ENCODE results near the gene SERP1. TPM values are rescaled to one million over a fixed set of nuclear protein-coding genes. Genes with fewer than 3 reads are reported as not detected.

SERP1 gene
- total and polyA plus RNA-seq, 2 experiments from 2014 or later = 176 to 194 TPM

DNA sequence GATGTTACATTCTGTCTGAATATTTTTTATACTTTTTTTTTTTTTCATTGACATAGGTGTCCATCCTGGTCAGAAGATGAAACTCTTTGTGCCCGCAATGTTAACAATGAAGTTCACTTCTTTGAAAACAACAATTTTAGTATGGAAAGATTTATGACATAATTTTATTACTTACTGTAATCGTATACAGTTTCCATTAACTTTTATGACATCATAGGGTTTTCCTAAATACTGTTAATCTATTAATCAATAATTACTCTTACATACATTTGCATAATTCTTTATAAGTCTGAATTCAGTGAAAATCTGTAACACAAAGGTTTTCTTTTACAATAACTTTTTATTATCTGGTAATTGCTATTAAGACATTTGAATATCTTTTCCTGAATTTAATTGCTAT, 17.9 kb upstream of the SERP1 start:
- TF ChIP-seq EZH2phosphoT487 (IDR thresholded peaks at IDR 0.05; ENCODE audit: insufficient read depth, low read depth) (no peak), EZH2 (IDR thresholded peaks at IDR 0.05; ENCODE audit: insufficient read depth, poor library complexity, severe bottlenecking) (no peak)
- peaks cover 55% of the 10 kb centered on the region for H3K36me3 ChIP-seq (ENCODE audit: low read depth)
- no peak overlapping the region for H3K4me2 ChIP-seq (ENCODE audit: unreplicated experiment)
- H3K27ac ChIP-seq = no peak overlapping the region
- in situ Hi-C loops (cut with MboI) = no loop called here
- DNase-seq = no peak
- no peaks in the 10 kb centered on the region for H3K27me3 ChIP-seq (replicated peaks; ENCODE audit: insufficient read depth)
- H3K9me3 ChIP-seq (ENCODE audit: low read depth) = no peaks in the 10 kb centered on the region
- no peaks in the 10 kb centered on the region for H4K20me1 ChIP-seq (ENCODE audit: insufficient read depth)
- H2AFZ ChIP-seq = no peak overlapping the region
- H3K4me1 ChIP-seq (ENCODE audit: insufficient read depth) = no peaks in the 10 kb centered on the region
- no peaks in the 10 kb centered on the region for H3K9me2 ChIP-seq (ENCODE audit: insufficient read depth)
- no peaks in the 10 kb centered on the region for H3F3A ChIP-seq (ENCODE audit: insufficient read depth)
- H3K9ac ChIP-seq = no peak overlapping the region
- WGBS, 2 experiments (ENCODE audit: low coverage in 1 of 2, low lambda C conversion rate in 2 of 2, missing lambda C conversion rate in 2 of 2) = 97% methylated on average over 2 of the region's 2 CpGs
- H3K79me2 ChIP-seq (ENCODE audit: insufficient read depth) = peaks cover 32% of the 10 kb centered on the region
- no peak overlapping the region for H3K4me3 ChIP-seq

DNA sequence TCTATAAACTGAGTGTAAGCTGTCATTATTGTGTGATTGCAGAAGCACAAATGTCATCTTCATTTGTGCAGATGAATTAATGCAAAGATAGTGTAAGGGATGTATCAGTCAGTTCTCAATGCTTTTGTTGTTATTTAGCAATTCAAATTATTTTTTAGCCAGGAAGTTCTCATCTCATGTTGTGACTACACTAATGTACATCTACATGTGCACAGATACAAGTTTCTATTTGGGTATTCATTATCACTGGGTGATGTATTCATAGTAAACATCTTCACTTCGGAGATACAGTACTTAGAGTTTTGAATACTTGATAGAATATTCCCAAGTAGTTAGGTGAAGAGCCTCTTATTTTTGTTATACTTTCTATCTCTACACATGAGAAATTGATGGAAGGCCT, 11.4 kb upstream of the SERP1 start:
- Histone ChIP-seq H3K9me3 (ENCODE audit: low read depth) (no peaks in the 10 kb centered on the region), H3K36me3 (ENCODE audit: low read depth) (peaks cover 39% of the 10 kb centered on the region), H3K4me1 (ENCODE audit: insufficient read depth) (no peaks in the 10 kb centered on the region), H3K4me3 (no peak overlapping the region), H3F3A (ENCODE audit: insufficient read depth) (no peaks in the 10 kb centered on the region), H3K79me2 (ENCODE audit: insufficient read depth) (peaks cover 92% of the 10 kb centered on the region), H3K9me2 (ENCODE audit: insufficient read depth) (no peaks in the 10 kb centered on the region), H3K27me3 (replicated peaks; ENCODE audit: insufficient read depth) (no peaks in the 10 kb centered on the region), H2AFZ (no peak overlapping the region), H3K4me2 (ENCODE audit: unreplicated experiment) (no peak overlapping the region), H4K20me1 (ENCODE audit: insufficient read depth) (no peaks in the 10 kb centered on the region), H3K9ac (no peak overlapping the region), H3K27ac (no peak overlapping the region)
- 96 to 97% methylated on average over 1 of the region's 1 CpG for WGBS, 2 experiments (ENCODE audit: low coverage in 1 of 2, low lambda C conversion rate in 2 of 2, missing lambda C conversion rate in 2 of 2)
- in situ Hi-C loops (cut with MboI) = no loop called here
- TF ChIP-seq EZH2 (IDR thresholded peaks at IDR 0.05; ENCODE audit: insufficient read depth, poor library complexity, severe bottlenecking) = no peak
- TF ChIP-seq EZH2phosphoT487 (IDR thresholded peaks at IDR 0.05; ENCODE audit: insufficient read depth, low read depth) = no peak
- no peak for DNase-seq

DNA sequence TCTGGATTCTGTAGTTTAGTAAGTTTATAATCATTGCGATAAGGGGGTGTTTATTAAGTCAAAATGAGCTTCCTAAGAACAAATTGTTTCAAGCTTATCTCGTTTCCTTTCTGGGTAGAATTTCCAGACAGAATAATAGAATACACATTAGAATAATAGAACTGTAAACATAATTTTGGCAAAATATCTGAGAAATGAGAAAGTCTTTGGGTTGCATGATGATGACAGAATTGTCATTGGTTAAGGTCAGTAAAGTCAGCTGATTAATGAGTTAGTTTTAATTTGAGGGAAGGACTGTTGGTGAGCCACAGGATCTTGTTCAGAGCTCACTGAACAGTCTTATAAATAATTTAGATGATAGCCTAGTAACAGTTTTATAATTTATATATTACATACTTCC, 10.5 kb upstream of the SERP1 start:
- no peaks in the 10 kb centered on the region for H3K9me2 ChIP-seq (ENCODE audit: insufficient read depth)
- H3K9me3 ChIP-seq (ENCODE audit: low read depth) = no peaks in the 10 kb centered on the region
- no peaks in the 10 kb centered on the region for H3K4me1 ChIP-seq (ENCODE audit: insufficient read depth)
- in situ Hi-C loops (cut with MboI) = no loop called here
- DNase-seq = no peak
- H3K4me2 ChIP-seq (ENCODE audit: unreplicated experiment) = no peak overlapping the region
- 50 to 58% methylated on average over 2 of the region's 2 CpGs for WGBS, 2 experiments (ENCODE audit: low coverage in 1 of 2, low lambda C conversion rate in 2 of 2, missing lambda C conversion rate in 2 of 2)
- H3K79me2 ChIP-seq (ENCODE audit: insufficient read depth) = peaks cover 100% of the 10 kb centered on the region
- TF ChIP-seq EZH2phosphoT487 (IDR thresholded peaks at IDR 0.05; ENCODE audit: insufficient read depth, low read depth) = no peak
- H3K27me3 ChIP-seq (replicated peaks; ENCODE audit: insufficient read depth) = no peaks in the 10 kb centered on the region
- H4K20me1 ChIP-seq (ENCODE audit: insufficient read depth) = no peaks in the 10 kb centered on the region
- H3K4me3 ChIP-seq = no peak overlapping the region
- H3F3A ChIP-seq (ENCODE audit: insufficient read depth) = no peaks in the 10 kb centered on the region
- H3K36me3 ChIP-seq (ENCODE audit: low read depth) = peaks cover 41% of the 10 kb centered on the region
- H2AFZ ChIP-seq = no peak overlapping the region
- H3K27ac ChIP-seq = no peak overlapping the region
- no peak overlapping the region for H3K9ac ChIP-seq

DNA sequence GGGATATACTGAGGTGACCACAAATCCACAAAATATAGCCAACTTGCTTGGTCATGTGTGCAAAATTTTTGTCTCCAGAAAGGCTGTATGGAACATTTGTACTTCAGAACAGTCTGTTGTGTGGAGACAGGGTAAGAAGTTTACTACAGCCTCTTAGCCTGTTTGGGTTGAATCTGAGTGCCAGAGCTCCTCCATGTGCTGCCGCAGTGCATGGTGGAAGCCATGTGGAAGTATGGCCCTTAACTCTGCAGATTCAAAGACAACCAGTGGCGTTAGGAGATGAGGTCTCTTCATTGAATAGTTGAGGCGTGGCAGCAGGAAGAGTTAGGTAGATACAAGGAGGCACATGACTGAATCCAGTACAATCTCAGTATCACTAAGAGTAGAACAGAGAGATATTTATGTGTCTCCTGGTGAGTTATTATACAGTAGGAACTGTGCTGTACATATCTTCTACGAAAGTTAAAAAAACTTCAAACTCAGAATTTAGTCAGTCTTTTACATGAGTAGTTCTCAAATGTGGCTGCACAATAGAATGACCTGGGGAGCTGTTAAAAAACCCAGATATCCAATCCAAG, 9.7 kb upstream of the SERP1 start:
- H3K4me3 ChIP-seq = no peak overlapping the region
- peaks cover 100% of the 10 kb centered on the region for H3K79me2 ChIP-seq (ENCODE audit: insufficient read depth)
- H3K9me3 ChIP-seq (ENCODE audit: low read depth) = no peaks in the 10 kb centered on the region
- no peaks in the 10 kb centered on the region for H3K4me1 ChIP-seq (ENCODE audit: insufficient read depth)
- peaks cover 41% of the 10 kb centered on the region for H3K36me3 ChIP-seq (ENCODE audit: low read depth)
- WGBS, 2 experiments (ENCODE audit: low coverage in 1 of 2, low lambda C conversion rate in 2 of 2, missing lambda C conversion rate in 2 of 2) = 85 to 91% methylated on average over 4 of the region's 4 CpGs
- no peak overlapping the region for H3K4me2 ChIP-seq (ENCODE audit: unreplicated experiment)
- no peaks in the 10 kb centered on the region for H4K20me1 ChIP-seq (ENCODE audit: insufficient read depth)
- no peak overlapping the region for H3K9ac ChIP-seq
- no peaks in the 10 kb centered on the region for H3F3A ChIP-seq (ENCODE audit: insufficient read depth)
- no peak overlapping the region for H3K27ac ChIP-seq
- H2AFZ ChIP-seq = no peak overlapping the region
- TF ChIP-seq EZH2phosphoT487 (IDR thresholded peaks at IDR 0.05; ENCODE audit: insufficient read depth, low read depth) = no peak
- no peak for TF ChIP-seq EZH2 (IDR thresholded peaks at IDR 0.05; ENCODE audit: insufficient read depth, poor library complexity, severe bottlenecking)
- no peaks in the 10 kb centered on the region for H3K27me3 ChIP-seq (replicated peaks; ENCODE audit: insufficient read depth)
- H3K9me2 ChIP-seq (ENCODE audit: insufficient read depth) = no peaks in the 10 kb centered on the region
- no peak for DNase-seq
- in situ Hi-C loops (cut with MboI) = no loop called here

All from GM23248 (cell line).